Renal cortex interstitium (tissue), 11 donors: ENCODE measurements around the gene DCC. TPM values are rescaled to one million over a fixed set of nuclear protein-coding genes. Genes with fewer than 3 reads are reported as not detected.

Source experiments
- DNase-seq, 11 donors: peaks; one replicate each; pipeline ENCODE4 v3.0.0-alpha.2; 2013; ENCODE audit warnings: low read depth in 9 of 11, low spot score in 4 of 11; ENCODE audit errors: extremely low read depth in 1 of 11
- polyA plus RNA-seq, 3 donors: library from polyadenylated mRNA; unstranded; fragments of 120-200 nt; gene quantifications; one replicate each; pipeline ENCODE4 v1.2.1, GENCODE V29; 2013; ENCODE audit not compliant: insufficient read length in 3 of 3

DCC gene
- polyA plus RNA-seq, 3 donors = 7.4 to 8.2 (median 7.4) TPM

DNA sequence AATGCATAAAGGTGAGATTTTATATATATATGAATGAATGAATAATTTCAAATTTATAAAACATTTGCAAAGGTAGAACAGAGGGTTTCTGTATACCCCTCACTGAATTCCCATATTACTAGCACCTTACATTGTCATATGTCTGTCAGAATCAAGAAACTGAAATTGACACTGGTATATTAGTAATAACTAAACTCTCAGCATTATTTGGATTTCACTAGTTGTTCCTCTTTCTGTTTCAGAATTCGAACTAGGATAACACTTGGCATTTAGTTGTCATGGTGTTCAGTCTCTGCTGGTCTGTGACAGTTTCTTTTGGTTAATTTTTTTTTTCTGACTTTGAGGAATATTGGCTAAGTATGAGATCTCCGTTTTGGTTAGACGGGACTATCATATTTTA, 275.9 kb downstream of the DCC start:
- no peak for DNase-seq

DNA sequence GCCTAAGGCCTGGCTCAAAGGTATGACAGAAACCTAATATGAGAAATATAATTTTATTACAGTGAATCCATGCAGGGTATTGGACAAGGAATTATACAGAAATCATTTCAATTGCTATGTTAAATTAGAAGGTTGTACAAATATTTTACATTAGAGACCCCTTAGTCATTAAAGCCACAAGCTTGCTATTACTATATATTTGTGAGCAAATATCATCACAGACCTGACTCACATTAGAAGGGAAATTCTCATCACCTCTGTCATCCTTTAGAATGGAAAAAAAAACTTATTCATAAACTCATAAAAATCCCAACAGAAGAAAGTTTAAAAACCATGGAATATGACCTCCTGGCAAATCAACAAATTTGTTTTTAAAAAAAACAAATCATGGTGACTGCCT, 277.9 kb downstream of the DCC start:
- DNase-seq = no peak

DNA sequence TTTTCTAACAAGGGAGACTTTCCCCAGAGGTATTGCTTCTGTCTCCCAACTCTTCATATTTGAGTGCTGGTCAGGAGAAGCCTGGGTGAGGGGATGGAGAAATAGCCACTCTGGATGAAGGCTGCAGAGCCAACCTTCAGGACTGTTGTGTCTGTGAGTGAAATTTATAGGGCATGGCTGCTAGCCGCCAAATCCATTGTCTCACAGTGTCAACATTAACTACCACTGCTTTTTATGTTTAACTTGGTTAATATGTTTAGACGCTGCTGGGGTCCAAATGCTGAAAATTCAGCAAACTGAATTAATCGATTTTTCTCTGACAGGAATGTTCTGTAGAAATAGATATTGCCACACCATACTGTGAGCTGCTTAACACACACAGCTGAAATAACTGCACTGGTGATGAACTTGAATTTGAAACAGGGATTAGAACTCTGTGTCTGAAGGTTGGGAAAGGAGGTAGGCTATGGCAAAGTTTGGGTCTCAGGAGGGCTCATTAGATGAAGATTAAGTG, 281.0 kb downstream of the DCC start:
- no peak for DNase-seq

DNA sequence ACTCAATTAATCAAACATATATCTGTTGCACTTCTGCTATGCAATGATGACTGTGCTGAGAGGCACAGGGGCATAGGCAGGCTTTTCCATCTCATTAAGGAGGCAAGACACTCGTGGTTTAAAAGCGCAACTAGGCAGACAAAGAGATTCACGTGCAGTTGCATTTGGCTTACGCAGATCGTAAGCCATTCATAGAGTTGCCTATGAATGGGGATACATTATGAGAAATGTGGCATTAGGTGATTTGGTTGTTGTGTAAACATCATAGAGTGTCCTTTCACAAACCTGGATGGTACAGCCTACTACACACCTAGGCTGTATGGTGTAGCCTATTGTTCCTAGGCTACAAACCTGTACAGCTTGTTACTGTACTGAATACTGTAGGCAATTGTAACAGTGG, 284.7 kb downstream of the DCC start:
- DNase-seq = no peak

DNA sequence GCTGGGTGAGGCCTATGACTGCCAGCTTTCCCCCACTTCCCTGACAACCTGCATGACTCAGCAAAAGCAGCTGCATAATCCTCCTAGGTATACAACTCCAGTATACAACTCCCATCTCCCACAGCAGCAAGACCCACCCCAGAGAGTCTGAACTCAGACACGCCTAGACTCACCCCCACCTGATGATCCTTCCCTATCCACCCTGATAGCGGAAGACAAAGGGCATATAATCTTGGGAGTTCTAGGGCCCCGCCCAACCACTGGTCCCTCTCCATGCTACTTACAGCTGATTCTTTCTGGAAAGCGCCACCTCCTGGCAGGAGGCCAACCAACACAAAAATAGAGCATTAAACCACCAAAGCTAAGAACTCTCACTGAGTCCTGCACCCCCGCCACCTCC, 296.5 kb downstream of the DCC start:
- DNase-seq = no peak

DNA sequence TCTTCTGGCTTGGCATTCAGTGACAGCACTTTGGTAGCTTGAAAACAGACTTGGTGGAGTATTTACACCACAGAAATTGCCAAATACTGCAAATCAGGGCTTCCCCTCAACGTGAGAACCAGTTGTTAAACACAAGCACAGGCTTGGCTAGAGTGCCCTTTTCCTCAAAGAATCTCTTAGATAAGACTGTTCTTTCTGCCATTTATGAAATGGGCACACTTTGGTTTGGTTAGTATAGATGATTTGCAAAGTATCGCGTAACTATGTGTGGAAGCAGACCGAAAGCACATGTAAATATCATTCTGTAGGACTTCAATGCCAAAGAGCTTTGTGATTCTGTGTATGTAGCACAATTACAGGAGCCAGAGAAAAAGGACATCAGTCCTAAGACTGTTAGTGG, 308.2 kb downstream of the DCC start:
- no peak for DNase-seq

DNA sequence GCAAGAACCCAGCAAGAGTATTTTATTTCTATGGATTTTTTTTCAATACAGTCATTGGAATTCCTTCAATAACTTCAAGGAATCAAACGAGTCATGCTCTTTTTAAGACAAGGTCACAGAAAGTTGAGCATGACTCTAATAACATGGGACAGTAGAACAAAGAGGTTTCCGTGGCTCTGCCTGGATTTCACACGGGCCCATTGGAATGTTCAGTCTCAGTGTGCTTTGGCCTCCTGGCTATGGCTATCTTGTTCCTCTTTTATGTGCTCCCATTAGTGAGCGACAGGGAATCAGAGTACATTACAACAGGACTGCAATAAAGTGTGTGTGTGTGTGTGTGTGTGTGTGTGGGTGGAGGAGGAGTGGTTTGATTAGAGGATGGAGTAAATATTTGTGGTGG, 312.4 kb downstream of the DCC start:
- peak in 3 of 11 donors; percentile 3 to 20 (median 16) for DNase-seq

DNA sequence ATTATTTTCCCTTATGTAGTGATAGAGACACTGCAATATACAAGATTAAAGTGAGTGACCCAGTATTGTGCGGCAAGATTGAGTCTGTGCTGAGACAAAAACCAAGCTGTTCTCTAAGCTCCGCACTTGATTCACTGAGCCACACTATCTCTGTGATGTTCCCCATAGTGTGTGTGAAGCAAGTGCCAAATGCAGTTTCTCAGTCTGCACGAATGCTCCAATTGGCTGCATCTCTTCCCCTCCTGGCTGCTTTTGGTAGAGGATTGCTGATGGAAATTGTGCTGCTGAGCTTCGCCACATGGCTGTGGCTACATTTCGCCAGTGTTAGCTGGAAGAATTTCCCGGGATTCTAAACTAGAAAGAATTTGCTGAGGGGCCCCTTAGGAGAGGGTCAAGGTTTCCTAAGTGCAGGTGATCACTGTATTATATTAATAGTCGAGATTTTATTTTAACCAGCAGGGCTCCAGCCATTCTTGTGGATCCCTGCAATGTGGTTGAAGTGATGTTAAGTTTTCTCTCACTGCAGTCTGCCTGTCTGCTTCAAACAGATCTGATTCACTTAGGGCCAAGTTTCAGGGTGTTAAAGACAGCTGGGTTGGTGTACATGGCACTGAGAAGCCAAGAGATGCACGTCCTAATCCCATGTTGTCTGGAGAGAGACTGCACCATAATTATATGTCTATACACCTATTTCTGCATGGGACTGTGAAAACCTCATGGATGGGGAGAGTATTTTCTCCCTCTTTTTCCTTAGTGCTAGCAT, 317.2 kb downstream of the DCC start:
- no peak for DNase-seq

DNA sequence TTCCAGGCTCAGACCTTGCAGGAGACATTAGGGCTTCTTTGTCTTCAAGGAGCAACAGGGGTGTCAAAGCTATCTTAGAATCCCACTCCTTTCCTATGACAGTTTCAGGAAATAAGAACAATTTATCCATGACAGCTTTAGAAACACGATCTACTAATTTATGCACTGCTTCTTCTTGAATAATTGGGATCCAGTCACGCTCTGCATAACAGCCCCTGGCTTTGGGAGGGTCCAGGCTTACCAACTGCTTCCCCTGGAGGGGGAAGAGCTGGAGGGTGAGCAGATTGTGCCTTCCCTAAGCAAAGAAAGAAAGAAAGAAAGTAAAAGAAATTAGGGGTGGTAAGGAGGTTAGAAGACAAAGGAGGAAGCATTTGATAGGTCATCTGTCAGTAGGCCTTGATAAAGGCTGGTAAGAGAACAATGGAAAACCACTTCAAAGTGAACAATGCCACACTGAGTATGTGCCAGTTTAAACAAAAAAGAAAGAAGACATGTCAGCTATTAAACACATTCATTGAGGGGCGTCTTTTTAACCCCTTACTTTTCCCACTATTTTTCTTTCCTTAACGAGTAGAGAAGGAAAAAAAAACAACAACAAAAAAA, 327.6 kb downstream of the DCC start:
- no peak for DNase-seq

DNA sequence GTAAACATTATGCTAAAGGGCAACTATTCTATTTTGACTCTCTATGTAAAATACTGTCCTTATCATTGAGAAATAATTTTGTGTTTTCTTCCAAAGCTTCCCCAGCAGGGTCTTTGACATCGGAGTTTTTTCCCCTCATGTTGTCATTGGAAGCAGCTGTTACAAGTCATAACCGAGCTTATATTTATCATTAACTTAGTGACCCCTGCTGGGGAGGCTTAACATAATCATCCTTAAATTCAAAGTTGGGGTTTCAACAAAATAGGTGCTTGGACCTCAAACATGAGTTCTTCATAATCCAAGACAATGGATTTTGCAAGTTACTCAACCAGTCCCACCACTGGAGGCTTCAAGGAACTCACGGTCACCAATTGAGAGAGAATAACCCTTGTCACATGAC, 330.9 kb downstream of the DCC start:
- peak in 7 of 11 donors; percentile 17 to 45 (median 23) for DNase-seq

DNA sequence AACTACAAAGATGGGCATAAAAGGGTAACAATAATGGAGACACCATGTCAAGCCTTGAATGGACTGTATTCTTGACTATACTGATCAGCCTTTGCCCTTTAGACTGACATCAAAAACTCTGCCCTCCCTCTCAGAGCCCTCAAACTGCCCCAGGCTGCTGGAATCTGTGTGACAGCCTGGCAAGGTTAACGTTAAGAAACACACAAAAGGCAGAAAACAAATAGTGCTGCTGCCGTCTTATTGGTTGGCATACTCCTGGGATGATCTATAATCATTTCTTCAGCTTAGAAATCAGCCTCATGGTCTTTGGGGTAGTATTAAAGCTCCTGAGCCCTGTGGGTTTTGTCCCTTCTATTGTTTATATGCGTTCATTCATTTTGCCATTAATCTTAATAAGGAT, 338.0 kb downstream of the DCC start:
- no peak for DNase-seq

DNA sequence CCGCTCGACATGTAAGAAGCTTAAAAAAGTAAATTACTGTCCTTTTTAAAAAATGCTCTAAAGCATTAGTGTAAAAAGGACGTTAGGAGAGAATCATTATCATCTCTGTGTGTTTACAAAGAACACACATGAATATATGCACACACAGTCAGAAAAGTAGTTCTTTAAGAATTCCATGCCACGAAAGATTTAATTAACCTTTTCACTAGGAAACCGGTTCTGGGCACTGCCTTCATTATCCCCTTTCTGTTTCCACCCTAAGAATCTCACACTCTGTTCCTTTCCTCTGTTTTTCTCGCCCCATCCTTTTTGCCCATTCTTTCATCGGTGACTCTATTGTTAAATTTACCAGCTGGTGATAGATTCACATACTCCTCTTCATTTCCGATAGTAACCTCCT, 338.6 kb downstream of the DCC start:
- DNase-seq = no peak

DNA sequence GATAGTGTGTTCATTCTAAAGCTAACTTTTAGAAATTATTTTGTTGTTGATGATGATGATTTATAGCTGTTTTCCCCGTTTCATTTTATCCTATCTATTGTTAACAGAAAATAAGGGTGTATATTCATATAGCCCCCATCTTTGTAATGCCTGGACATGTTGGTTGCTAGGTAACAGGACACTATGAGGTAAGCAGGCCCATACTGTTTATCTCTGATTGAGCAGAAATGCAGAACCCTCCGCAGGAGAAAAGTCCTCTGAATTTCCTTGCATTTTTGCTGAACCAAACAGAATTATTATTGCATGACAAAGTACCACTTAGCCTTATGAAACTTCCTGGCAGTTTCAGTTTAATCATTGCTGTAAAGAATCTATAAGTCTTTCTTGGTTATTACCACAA, 339.4 kb downstream of the DCC start:
- DNase-seq = no peak

DNA sequence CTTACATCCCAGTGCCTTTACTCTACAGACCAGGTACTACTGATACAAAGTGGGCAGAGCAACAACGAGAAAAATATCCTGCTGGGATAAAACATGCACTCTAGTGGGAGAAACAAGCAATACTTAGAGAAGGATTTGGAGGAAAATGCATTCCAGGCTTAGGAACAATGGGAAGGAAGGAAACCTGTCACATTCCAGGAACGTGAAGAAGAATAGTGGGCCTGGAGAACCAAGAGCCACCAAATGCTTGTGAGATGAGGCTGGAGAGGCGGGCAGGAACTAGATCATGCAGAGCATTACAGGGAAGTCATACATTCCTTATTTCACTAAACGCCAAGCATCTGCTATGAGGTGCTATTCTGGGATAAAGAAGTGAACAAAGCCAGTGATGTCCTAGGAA, 342.3 kb downstream of the DCC start:
- no peak for DNase-seq

DNA sequence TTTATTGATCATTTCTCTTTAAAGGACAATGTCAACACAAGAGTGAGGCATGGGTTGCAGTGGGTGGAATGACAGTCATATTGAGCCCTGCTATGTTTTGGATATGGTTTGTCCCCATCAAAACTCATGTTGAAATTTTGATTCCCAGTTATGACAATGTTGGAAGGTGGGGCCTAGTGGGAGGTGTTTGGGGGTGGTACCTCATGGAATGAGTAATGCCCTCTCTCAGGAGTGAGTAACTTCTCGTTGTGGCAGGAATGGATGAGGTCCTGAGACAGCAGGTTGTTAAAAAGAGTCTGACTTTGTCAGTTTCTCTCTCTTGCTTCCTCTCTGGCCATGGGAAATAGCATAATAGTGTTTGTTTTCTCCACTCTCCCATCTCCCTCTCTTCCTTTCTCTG, 345.3 kb downstream of the DCC start:
- no peak for DNase-seq

DNA sequence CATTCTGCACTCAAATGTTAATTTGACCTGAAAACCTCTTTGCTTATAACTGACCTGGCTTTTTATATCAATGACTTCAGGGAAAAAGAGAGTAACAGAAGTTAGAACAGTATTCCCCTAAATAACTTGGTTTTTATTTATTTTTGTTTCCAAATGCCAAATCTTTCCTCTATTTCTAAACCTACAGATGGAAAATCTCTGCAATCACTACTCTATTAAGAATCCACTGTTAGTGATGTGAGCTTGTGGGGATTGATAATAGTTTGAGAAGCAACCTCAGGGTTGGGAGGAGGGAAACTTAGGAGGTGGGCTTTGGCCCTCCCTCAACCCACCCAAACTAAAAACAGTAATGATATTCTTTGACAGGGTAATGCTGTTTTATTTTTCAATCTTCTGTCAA, 351.8 kb downstream of the DCC start:
- no peak for DNase-seq

DNA sequence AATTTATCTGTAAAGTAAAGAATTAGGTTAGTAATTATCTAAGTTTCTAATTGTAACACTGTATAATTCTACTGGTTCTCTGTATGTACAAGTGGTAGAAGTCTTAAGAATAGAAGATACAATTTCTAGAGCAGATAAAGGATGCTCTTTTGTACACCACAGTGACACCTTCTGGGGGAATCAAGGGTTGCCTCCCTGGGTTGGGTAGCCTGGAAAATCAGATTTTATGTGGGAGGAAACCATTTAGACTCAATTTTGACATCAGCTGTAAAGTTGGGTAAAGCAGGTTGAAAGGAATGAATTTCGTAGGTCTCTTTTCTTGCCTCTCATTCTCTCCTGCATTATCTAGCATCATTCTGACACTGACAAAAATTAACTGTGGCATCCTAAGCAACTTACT, 354.8 kb downstream of the DCC start:
- DNase-seq = no peak

DNA sequence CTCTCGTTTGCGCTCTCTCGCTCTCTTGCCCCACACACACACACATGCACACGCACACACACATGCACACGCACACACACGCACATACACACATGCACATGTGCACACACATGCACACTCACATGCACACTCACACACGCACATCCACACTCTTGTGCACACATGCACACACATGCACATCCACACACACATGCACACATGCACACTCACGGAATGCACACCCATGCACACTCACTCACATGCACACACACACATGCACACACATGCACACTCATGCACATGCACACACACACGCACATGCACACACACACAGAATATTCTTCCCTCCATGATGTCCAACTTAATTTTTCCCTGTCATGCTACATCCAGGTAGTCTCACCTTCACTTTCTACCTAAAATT, 360.1 kb downstream of the DCC start:
- DNase-seq = no peak

DNA sequence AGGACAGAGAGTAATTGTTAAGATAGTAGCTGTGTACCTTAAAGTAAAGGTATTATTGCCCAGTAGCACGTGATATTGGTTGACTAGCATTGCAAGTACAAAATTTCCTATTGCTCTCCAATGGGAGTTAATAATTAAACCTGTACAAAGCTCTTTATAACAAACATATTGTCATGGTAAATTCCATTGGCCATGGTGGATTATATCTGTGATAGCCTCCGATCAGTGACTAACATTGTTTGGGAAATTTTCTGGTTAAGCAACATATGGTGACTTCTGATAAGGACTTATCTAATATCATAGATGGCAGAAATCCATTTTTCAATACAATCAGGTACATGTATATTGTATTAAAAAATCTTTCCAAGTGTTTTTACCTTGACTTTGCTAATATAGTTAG, 360.8 kb downstream of the DCC start:
- no peak for DNase-seq

DNA sequence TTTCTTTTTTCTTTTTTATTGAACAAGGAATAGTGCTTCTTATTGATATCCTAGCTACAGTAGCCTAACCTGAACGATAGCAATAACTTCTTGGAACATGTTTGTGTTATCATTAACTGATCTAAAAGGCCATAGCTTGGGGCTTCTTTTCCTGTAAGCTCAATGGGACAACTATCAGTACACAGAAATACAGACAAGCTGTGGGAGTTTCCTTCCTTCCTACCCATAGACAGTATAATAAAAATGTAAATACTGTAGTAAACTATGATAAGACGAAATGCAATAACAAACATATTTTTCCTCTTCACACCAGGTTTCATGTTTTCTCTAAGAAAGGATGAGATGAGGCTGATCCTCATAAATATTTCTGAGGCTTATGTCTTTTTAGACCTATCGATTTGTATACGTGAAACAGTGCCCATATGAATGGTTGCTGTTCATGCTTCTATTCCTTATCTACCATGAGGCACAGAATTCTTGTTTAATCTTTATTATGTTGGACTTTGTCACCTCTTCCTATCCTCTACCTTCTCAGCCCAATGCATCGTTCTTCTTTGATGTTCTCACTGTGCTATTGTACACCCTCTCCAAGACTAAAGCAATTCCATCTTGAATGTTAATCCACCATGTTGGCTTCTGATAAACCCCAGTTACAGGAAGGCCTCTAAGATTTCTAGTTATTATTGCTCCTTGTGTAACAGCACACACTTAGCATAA, 361.4 kb downstream of the DCC start:
- no peak for DNase-seq
